Sigmoid colon (tissue), 7 donors: Measurements from ENCODE around the gene TSPAN5. TPM values are rescaled to one million over a fixed set of nuclear protein-coding genes. Genes with fewer than 3 reads are reported as not detected.

ENCODE experiments used
- DNase-seq: peaks from one replicate; pipeline ENCODE4 v3.0.0-alpha.2; 2019
- H3K27ac ChIP-seq, 4 donors: fragments of 200-600 bp; sonication (generic); one replicate each; pipeline ENCODE4 v1.5.1; 2016 to 2019; ENCODE audit warnings: mild to moderate bottlenecking in 1 of 4
- H3K27me3 ChIP-seq, 3 donors: fragments of 200-600 bp; sonication (generic); one replicate each; pipeline ENCODE4 v1.5.1; 2019; ENCODE audit warnings: mild to moderate bottlenecking in 1 of 3
- H3K36me3 ChIP-seq, 4 donors: fragments of 200-600 bp; sonication (generic); one replicate each; pipeline ENCODE4 v1.5.1; 2016 to 2019
- H3K4me1 ChIP-seq, 4 donors: fragments of 200-600 bp; sonication (generic); one replicate each; pipeline ENCODE4 v1.5.1; 2017 to 2019
- H3K4me3 ChIP-seq, 4 donors: fragments of 200-600 bp; sonication (generic); one replicate each; pipeline ENCODE4 v1.5.1; 2017 to 2019; ENCODE audit warnings: mild to moderate bottlenecking in 2 of 4, moderate library complexity in 1 of 4
- H3K9me3 ChIP-seq, 4 donors: fragments of 200-600 bp in 3 of 4; sonication (generic) in 3 of 4; one replicate each; pipeline versions ENCODE4 v1.5.1 to v1.6.1; 2013 to 2019
- CTCF ChIP-seq, 4 experiments: fragments of 450-650 bp in 3 of 4; fragments of 200-600 bp in 1 of 4; IDR thresholded peaks; one replicate each; pipeline ENCODE4 v1.5.1; 2016 to 2019; ENCODE audit warnings: antibody characterized with exemption in 4 of 4, mild to moderate bottlenecking in 3 of 4, moderate library complexity in 2 of 4
- EP300 ChIP-seq, 4 donors: sonication (generic); formaldehyde crosslinking; IDR thresholded peaks; one replicate each; pipeline ENCODE4 v1.6.1; 2017; ENCODE audit warnings: antibody characterized with exemption in 4 of 4
- POLR2A ChIP-seq, 2 donors: fragments of 450-650 bp; IDR thresholded peaks; one replicate each; pipeline ENCODE4 v1.6.1; 2016; ENCODE audit warnings: antibody characterized with exemption in 2 of 2, mild to moderate bottlenecking in 2 of 2, moderate library complexity in 2 of 2
- POLR2AphosphoS5 ChIP-seq, 4 donors: sonication (generic); formaldehyde crosslinking; IDR thresholded peaks; one replicate each; pipeline ENCODE4 v1.6.1; 2017; ENCODE audit warnings: antibody characterized with exemption in 4 of 4
- WGBS, 2 donors: extraction: QIAGEN DNeasy Blood & Tissue Kit; methylation state at CpG; one replicate each; pipeline ENCODE4 v1.1.7; 2013; 5-methylcytosine and 5-hydroxymethylcytosine counted together
- intact Hi-C: fragments of 100-400 bp; cut with DNase I; formaldehyde crosslinking; loops from one replicate; pipeline ENCODE4 v1.15.1; 2023
- polyA plus RNA-seq, 3 donors: library from polyadenylated mRNA; stranded (reverse); fragments of 200-250 nt; gene quantifications; one replicate each; pipeline ENCODE4 v1.2.3, GENCODE V29; 2013
- total RNA-seq, 4 donors: library from RNA; depleted of rRNA; stranded (reverse); fragments of >200 nt; gene quantifications; one replicate each; pipeline ENCODE4 v1.1.0, GENCODE V29; 2016
- donor health status: healthy with polysubstance abuse.
- donor health status: Bipolar disorder and iron deficiency.
- donor health status: healthy.

TSPAN5 gene
- total and polyA plus RNA-seq, 7 donors: 1.2 to 18.6 (median 11.2) TPM

- no peak overlapping the region for H3K27ac ChIP-seq
- H3K27me3 ChIP-seq: no peaks in the 10 kb centered on the region
- WGBS, 2 donors: 86 to 93% methylated on average over 3 of the region's 3 CpGs
- intact Hi-C loops: loop anchor here (10.0 kb wide), 1 partner anchor 360 kb away; no protein-coding TSS in a partner anchor
- H3K4me1 ChIP-seq: no peaks in the 10 kb centered on the region
- no peak overlapping the region for H3K4me3 ChIP-seq
- no peaks in the 10 kb centered on the region for H3K9me3 ChIP-seq
- H3K36me3 ChIP-seq: peaks cover 0 to 11% (median 0%) of the 10 kb centered on the region in 4 donors
- TF ChIP-seq EP300 (IDR thresholded peaks at IDR 0.05): no peak
- TF ChIP-seq POLR2AphosphoS5 (IDR thresholded peaks at IDR 0.05): no peak
- TF ChIP-seq CTCF (IDR thresholded peaks at IDR 0.05): no peak
- TF ChIP-seq POLR2A (IDR thresholded peaks at IDR 0.05): no peak
- DNase-seq: no peak
These were observed 184.0 kb downstream of the TSPAN5 start for GRCh38 chr4:98474408-98474844.

- no peaks in the 10 kb centered on the region for H3K9me3 ChIP-seq
- no peak for DNase-seq
- no peak overlapping the region for H3K27ac ChIP-seq
- H3K27me3 ChIP-seq: no peaks in the 10 kb centered on the region
- 89 to 93% methylated on average over 5 of the region's 5 CpGs for WGBS, 2 donors
- no peak overlapping the region for H3K4me3 ChIP-seq
- peaks cover 0 to 11% (median 0%) of the 10 kb centered on the region in 4 donors for H3K36me3 ChIP-seq
- intact Hi-C loops: loop anchor here (10.0 kb wide), 1 partner anchor 362 kb away; no protein-coding TSS in a partner anchor
- TF ChIP-seq EP300 (IDR thresholded peaks at IDR 0.05) (no peak), POLR2AphosphoS5 (IDR thresholded peaks at IDR 0.05) (no peak), POLR2A (IDR thresholded peaks at IDR 0.05) (no peak), CTCF (IDR thresholded peaks at IDR 0.05) (no peak)
- peaks cover 0 to 6% (median 4%) of the 10 kb centered on the region in 4 donors for H3K4me1 ChIP-seq
These were observed 185.4 kb downstream of the TSPAN5 start for GRCh38 chr4:98473046-98473445.

- H3K4me3 ChIP-seq: no peak overlapping the region
- no peak for DNase-seq
- H3K36me3 ChIP-seq: peaks cover 0 to 11% (median 0%) of the 10 kb centered on the region in 4 donors
- no peak for TF ChIP-seq CTCF (IDR thresholded peaks at IDR 0.05)
- no peak for TF ChIP-seq POLR2AphosphoS5 (IDR thresholded peaks at IDR 0.05)
- no peak for TF ChIP-seq EP300 (IDR thresholded peaks at IDR 0.05)
- TF ChIP-seq POLR2A (IDR thresholded peaks at IDR 0.05): no peak
- no peaks in the 10 kb centered on the region for H3K9me3 ChIP-seq
- H3K4me1 ChIP-seq: peaks cover 0 to 14% (median 12%) of the 10 kb centered on the region in 4 donors
- no peaks in the 10 kb centered on the region for H3K27me3 ChIP-seq
- intact Hi-C loops: loop anchor here (10.0 kb wide), 1 partner anchor 364 kb away; no protein-coding TSS in a partner anchor
- WGBS, 2 donors: 79 to 89% methylated on average over 7 of the region's 7 CpGs
- no peak overlapping the region for H3K27ac ChIP-seq
These were observed 187.6 kb downstream of the TSPAN5 start for GRCh38 chr4:98470831-98471230.

- intact Hi-C loops: loop anchor here (10.0 kb wide), 1 partner anchor 364 kb away; no protein-coding TSS in a partner anchor
- no peak overlapping the region for H3K4me3 ChIP-seq
- H3K9me3 ChIP-seq: no peaks in the 10 kb centered on the region
- DNase-seq: no peak
- TF ChIP-seq EP300 (IDR thresholded peaks at IDR 0.05) (no peak), POLR2AphosphoS5 (IDR thresholded peaks at IDR 0.05) (no peak), POLR2A (IDR thresholded peaks at IDR 0.05) (no peak), CTCF (IDR thresholded peaks at IDR 0.05) (no peak)
- H3K36me3 ChIP-seq: peaks cover 0 to 11% (median 0%) of the 10 kb centered on the region in 4 donors
- H3K27me3 ChIP-seq: no peaks in the 10 kb centered on the region
- no peak overlapping the region for H3K27ac ChIP-seq
- peaks cover 0 to 14% (median 12%) of the 10 kb centered on the region in 4 donors for H3K4me1 ChIP-seq
- 87 to 90% methylated on average over 3 of the region's 3 CpGs for WGBS, 2 donors
These were observed 188.0 kb downstream of the TSPAN5 start for GRCh38 chr4:98470366-98470765.
